ENCODE data around the gene ELOA.

GRCh38 chr1:23792151-23792945, 49.1 kb downstream of the ELOA start:
- TF ChIP-seq TAF1 (IDR thresholded peaks at IDR 0.05; ENCODE audit: borderline replicate concordance, insufficient read depth, low read length) = no peak
- TF ChIP-seq, protein P1, sequence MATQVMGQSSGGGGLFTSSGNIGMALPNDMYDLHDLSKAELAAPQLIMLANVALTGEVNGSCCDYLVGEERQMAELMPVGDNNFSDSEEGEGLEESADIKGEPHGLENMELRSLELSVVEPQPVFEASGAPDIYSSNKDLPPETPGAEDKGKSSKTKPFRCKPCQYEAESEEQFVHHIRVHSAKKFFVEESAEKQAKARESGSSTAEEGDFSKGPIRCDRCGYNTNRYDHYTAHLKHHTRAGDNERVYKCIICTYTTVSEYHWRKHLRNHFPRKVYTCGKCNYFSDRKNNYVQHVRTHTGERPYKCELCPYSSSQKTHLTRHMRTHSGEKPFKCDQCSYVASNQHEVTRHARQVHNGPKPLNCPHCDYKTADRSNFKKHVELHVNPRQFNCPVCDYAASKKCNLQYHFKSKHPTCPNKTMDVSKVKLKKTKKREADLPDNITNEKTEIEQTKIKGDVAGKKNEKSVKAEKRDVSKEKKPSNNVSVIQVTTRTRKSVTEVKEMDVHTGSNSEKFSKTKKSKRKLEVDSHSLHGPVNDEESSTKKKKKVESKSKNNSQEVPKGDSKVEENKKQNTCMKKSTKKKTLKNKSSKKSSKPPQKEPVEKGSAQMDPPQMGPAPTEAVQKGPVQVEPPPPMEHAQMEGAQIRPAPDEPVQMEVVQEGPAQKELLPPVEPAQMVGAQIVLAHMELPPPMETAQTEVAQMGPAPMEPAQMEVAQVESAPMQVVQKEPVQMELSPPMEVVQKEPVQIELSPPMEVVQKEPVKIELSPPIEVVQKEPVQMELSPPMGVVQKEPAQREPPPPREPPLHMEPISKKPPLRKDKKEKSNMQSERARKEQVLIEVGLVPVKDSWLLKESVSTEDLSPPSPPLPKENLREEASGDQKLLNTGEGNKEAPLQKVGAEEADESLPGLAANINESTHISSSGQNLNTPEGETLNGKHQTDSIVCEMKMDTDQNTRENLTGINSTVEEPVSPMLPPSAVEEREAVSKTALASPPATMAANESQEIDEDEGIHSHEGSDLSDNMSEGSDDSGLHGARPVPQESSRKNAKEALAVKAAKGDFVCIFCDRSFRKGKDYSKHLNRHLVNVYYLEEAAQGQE (IDR thresholded peaks at IDR 0.05; ENCODE audit: insufficient read depth in 1 of 2, low read depth in 2 of 2, low read length in 2 of 2) = no peak
- TF ChIP-seq FOXP2 (optimal IDR thresholded peaks at IDR 0.05; ENCODE audit: borderline replicate concordance, extremely low read depth, extremely low read length, insufficient read depth) = no peak
- TF ChIP-seq POLR2AphosphoS5 (IDR thresholded peaks at IDR 0.05; ENCODE audit: low read depth, low read length) = no peak

Data from PFSK-1 (cell line).